GM18868 (cell line): ENCODE results near the gene SPATA12.

Source experiments
- ATAC-seq: cut with Tn5 transposase; IDR thresholded peaks from one replicate; pipeline ENCODE4 v1.9.1; 2021; ENCODE audit warnings: mild to moderate bottlenecking, moderate library complexity; ENCODE audit not compliant: unreplicated experiment

The SPATA12 gene

DNA sequence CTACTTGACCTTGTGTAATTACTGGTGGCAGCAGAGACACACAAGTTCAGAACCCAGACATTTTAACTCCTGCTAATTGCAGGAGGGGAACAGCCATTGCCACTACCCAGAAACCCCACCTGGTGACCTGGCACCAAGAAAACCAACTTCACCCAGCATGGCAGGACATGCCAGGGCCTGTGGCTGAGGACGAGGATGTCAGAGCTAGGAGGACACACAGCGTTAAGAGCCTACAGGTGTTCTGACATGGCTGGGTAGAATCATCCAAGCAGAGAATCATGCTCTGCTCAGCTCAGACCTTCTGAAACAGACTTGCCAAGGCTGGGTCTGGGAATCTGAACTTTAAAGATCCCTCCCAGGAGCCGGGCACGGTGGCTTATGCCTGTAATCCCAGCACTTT is 11.7 kb upstream of the SPATA12 start:
- ATAC-seq = no peak

DNA sequence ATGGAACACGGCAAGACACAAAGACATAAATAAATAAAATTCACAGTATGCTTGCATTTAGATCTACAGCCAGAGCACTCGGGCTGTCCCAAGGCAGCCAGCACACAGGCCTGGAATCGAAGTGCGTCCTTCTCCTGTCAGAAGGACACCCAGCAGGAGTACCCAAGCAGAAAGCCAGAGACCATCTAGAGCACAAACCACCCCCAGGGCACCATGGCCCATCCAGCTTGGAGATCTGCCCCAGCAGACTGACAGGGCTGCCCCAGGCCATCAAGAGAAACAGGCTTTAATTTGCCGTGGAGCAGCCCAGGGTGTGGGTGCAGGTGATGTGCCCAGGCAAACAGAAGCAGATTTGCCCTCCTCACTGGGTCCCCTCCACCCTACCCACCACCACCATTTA is 7.8 kb upstream of the SPATA12 start:
- ATAC-seq = no peak

DNA sequence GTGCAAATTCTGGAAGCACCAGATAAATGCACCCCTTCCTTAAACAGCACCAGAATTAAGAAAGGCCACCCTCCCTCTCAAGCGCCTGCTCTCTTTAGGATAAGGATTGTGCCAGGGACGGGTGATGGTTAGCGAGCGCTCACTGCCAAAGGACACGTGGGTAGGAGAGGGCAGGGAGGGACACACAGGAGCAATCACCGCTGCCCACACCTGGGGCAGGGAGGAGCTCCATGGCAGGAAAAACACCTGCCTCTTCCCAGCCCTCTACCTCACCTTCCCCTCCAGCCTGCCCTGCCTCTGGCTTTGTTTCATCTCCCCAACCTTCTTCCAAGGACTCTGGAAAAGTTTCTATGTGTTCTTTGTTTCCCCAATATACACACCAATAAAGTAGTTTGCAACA is 7.3 kb upstream of the SPATA12 start:
- ATAC-seq = no peak

DNA sequence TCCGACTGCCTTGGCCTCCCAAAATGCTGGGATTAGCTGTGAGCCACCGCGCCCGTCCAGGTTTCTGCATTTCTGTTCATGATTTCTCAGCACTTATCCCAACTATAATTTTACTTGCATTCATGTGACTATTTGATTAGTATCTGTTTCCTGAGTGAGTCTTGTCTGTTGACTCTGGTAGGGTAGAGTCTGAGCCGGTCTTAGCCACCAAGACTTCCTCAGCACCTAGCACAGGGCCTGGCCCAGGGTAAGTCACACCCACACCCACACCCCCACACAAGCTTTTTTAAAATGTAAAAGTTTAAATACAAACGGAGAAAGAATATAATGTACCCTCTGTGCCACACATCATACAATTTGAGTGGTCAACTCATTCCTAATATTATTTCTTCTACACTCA is 3.1 kb upstream of the SPATA12 start:
- no peak for ATAC-seq

DNA sequence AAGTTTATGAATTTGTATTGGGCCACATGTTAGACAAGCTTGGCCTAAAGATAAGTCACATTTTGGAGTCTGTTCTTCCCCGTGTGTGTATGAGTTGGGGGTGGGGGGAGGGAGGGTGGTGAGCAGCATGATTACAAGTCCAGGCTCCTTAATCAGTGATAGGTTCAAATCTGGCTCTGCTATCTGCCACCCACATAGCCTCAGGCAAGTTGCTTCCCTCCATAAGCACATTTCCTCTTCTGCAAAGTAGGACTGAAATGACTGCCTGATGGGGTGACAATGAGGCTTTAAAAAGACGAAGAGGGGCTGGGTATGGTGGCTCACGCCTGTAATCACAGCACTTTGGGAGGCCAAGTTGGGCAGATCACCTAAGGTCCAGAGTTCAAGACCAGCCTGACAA is 1.1 kb upstream of the SPATA12 start:
- ATAC-seq = no peak

DNA sequence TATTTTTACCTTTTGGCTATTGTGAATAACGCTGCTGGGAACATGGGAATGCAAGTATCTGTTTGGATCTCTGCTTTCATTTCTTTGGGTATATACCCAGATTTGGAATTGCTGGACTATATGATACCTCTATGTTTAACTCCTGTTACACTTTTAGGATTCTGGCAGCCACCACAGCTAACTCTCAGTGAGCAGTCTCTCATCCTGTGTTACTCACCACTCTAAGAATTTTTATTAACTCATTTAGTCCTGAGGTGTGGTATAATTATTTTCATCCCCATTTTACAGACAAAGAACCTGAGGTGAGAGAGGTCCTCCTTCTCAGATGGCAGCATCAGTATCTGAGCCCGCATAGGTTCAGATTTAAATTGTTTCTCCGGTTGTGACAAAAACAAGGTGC is 1.1 kb downstream of the SPATA12 start:
- no peak for ATAC-seq

DNA sequence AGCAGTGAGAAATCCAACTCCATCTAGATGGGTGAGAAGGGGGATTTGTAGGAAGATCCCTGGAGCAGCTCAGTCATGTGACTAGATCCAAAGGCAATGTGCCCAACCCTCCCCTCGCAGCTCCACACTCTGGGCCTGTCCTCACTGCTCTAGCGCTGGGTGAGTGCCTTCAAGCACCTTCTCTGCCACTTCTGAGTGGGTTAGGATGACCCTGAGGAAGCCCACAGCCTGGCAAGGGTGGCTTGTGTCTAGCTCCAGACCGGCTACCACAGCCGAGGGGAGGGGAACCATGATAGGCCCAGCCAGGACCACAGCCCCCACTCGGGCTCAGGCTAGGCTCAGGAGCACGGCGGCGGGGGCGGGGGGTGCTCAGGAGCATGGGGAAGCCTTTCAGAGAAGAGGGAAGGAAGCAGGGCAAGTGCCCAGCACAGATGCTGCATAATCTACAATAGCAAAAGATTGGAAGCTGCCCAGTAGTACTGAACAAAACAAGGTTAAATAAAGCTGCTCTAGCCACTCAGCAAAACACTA is 1.7 kb downstream of the SPATA12 start:
- ATAC-seq = no peak

DNA sequence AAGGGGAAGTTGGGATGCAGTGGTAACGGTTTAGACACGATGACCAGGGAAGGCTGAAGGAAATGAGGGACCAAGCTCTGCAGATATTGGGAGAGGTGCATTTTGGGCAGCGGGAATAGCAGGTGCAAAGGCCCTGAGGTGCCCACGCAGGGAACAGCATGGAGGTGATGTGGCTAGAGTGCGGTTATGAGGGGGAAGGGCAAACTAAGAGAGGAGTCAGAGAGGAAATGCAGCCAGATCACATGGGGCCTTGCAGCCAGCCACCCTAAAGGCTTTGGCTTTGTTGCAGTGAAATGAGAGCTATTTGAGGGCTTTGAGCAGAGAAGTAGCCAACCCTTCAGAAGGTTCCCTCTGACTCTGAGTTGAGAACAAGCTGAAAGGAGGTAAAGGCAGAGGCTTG is 2.6 kb downstream of the SPATA12 start:
- no peak for ATAC-seq

DNA sequence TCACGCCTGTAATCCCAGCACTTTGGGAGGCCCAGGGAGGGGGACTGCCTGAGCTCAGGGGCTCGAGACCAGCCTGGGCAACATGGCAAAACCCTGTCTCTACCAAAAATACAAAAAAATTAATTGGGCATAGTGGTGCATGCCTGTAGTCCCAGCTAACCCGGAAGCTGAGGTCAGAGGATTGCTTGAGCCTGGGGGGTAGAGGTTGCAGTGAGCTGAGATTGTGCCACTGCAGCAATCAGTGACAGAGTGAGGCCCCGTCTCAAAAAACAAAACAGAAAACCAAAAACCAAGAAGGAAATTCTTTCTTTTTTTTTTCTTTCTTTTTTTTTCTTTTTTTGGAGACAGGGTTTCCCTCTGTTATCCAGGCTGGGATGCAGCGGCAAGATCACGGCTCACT is 3.5 kb downstream of the SPATA12 start:
- no peak for ATAC-seq

DNA sequence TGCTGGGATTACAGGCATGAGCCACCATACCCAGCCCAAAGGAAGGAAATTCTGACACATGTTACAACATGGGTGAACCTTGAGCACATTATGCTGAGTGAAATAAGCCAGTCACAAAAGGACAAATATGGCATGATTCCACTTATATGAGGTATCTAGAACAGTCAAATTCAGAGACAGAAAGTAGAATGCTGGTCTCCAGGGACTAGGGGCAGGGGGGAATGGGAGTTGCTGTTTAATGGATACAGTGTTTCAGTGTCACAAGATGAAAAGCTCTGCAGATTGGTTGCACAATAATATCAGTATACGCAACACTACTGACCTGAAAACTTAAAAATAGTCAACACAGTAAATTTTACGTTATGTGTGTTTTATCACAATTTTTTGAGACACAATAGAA is 4.1 kb downstream of the SPATA12 start:
- ATAC-seq = no peak

DNA sequence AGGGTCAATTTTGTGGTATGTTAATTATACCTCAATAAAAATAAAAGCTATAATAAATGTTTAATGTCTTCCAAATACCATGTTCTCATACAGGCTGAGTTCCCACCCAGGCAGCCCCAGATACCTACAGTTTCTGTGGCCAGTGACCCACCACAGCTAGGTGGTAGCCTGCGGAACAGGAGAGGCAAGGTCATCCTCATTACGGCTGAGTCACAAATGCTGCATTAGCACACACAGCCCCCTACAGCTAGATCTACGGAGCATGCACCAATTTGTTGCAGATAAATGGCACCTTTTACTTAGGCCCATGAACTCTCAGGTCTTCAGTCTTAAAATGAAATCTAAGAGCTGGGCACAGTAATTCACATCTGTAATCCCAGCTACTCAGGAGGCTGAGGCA is 5.1 kb downstream of the SPATA12 start:
- ATAC-seq = no peak

DNA sequence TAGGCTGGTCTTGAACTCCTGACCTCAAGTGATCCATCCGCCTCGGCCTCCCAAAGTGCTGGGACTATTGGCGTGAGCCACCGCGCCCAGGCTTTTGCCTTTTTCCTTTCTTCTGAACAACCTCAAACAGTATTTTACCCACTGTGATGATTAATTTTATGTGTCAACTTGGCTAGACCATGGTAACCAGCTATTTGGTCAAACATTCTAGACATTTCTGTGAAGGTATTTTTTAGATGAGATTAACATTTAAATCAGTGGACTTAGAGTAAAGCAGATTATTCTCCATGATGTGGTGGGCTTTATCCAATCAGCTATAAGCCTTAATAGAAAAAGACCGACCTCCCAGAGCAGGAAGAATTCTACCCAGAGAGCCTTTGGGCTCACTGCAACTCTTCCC is 6.0 kb downstream of the SPATA12 start:
- ATAC-seq = no peak

DNA sequence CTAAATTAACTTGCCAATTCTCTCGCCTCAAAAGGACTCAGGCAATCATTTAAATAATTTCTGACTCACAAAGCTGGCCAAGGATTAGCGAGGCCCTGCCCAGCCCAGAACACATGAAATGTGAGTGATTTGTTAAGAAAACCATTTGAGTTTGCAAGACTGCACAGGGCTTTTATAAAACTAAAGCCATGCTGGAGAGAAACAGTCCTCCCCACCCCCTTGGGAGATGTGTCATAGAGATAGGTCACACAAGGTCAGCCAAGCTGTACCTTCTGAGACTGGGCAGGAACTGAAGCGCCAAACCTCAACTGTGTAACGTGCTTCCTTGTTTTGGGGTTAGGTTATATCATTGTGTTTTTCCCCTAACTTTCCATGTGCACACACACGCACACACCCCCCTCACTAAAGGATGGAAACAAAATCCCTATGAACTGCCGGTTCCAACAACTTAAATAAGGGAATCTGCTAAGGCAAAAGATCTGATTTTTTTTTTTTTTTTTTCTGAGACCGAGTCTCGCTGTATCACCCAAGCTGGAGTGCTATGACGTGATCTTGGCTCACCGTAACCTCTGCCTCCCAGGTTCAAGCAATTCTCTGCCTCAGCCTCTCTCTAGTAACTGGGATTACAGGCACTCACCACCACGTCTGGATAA is 8.1 kb downstream of the SPATA12 start:
- peak; percentile 96 for ATAC-seq

DNA sequence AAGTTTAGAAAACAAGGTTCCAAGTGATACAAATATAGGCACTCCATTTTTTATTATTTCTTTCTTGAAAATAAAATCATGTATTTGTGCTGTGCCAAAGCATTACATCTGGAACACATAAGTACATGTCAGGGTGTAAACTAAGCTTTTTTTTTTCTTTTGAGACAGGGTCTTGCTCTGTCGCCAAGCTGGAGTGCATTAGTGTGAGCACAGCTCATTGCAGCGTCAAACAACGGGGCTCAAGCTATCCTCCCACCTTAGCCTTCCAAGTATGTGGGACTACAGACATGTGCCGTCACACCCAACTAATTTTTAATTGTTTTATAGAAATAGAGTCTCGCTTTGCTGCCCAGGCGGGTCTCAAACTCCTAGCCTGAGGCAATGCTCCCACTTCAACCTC is 9.0 kb downstream of the SPATA12 start:
- ATAC-seq = no peak

DNA sequence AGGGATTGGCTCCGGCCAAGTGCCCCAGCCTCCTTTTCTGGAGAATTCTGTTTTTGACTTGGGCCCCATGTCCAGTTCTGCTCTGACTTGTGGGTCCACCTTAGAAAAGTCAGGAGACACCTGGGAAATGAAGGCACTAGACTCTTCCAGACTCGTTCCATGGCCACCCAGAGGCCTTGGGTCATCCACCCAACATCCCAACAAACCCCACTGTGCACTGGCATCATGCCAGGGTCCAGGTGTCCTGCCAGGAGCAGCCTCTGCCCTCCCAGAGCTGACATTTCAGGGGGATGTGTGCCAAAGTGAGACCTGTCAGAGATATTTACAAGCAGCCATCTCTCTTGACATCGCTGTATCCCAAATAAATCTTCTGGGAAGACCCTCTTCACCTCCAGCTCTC is 13.2 kb downstream of the SPATA12 start:
- no peak for ATAC-seq

DNA sequence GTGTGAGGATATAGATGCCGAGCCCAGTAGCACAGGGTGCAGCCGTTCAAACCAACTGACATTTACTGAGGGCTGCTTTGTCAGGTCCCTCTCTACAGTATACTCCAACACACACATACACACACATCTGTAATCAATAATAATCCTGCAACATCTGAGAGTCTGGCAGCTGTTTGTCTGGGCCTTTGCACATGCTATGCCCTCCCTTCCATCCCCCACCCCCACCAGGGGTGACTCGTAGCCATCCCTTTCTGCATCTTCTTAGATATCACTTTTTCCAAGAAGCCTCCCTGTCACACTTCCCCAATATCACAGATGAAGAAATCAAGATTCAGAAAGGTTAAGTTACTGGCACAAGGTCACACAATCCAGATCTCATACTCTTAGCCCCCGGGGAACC is 13.7 kb downstream of the SPATA12 start:
- ATAC-seq = no peak

DNA sequence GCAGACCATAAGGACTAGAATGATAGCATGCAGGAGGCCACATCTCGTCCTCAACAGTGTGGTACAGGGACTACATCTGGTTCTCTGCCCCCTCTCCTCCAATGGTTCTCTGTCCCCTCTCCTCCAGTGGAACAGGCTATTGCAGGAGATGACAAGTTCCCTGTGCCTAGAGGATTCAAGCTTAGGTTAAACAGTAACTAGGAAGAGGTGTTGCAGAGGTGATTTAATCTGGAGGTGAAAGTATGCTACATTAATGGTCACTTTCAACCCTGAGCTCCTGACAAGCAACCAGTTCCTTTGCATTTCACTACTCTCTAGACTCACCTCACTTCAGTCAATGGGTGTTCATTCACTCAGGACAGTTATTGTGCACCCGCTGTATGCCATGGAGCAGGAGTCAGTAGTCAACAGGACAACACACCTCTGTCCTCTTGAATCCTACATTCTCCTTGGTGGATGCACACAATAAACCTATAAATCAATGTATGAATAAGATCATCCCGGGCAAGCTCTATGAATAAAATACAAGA is 16.0 kb downstream of the SPATA12 start:
- ATAC-seq = no peak

DNA sequence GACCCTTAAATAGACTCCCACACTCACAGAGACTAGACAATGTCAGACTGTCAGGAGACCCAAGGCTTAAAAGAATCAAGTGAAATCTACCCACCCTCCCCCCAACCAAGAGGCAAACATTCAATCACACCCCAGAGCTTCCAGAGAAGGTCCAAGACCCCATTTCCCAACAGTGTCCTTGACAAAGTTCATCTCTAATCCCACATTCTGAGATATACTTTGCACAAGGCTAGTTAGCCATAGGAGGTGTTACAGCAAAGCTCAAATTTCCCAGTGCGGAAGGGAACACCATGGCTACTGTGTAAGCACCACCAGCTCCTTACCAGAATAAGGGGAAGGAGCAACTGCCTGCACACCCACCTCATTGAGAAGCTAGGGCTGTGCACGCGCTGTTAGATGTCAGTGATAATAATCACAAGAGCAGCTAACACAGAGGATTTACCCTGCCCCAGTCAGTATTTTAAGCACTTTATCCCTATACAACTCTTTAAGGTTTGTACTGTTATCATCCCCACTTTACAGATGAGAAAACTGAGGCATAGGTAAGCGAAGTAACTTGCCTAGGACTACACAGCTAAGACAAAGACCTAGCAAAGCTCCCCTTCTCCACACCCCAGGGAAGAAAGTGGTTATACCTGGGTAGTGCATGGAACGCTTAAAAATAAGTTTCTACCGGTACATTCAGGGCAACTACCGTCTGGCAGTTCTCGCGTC is 17.3 kb downstream of the SPATA12 start:
- ATAC-seq = peak; percentile 17

DNA sequence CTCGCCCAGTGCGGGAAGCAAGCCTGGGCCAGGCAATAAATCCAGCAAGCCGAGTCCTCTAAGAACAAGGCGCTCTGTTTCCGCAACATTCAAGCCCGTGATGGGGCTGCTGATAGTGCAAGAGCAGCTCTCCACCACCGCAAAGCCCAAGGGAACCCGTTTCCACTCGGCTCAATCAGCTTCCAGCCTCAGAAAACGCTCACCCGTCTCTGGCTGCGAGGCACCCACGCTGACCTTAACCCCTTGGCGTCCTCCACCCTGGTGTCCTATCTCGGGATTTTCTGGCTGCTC is 17.8 kb downstream of the SPATA12 start:
- ATAC-seq = peak; percentile 40

DNA sequence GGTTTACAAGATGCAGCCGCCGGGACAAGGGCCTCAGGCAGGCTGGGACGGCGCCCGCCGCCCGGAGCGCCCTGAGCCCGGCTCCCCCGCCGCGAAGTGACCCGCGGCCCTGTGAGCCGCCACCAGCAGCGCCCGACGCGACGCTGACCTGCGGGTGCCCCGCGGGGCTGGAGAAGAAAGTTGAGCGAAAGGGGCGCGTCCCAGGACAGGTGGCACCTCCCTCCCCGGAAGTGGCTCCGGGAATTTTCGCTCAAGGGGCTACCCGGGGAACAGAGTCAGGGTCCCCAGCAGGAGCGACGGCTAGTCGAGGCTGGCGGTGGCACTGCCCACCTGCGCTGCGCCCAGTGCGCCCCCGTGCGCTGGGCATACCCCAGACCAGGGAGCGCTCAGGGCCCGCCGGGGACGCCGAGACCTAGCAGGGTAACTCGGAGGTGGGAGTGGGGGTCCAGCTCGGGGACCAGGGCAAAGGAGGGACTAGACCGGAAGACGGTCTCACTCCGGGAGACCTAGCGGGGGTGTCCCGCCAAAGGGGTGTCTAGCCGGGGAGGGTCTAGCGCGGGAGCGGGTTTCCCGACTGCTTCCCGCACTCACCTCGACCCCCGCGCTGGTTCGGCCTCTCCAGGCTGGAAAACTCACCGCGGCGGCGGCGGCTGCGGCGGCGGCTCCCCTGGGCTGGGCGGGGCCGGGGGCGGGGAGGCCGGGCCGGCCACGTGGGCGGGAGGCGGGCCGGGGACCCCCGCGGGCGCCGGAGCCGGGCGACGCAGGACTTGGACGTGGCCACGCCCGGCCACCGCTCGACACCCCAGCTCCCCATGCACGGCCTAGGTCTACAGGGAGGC is 18.4 kb downstream of the SPATA12 start:
- peak; percentile 49 for ATAC-seq

DNA sequence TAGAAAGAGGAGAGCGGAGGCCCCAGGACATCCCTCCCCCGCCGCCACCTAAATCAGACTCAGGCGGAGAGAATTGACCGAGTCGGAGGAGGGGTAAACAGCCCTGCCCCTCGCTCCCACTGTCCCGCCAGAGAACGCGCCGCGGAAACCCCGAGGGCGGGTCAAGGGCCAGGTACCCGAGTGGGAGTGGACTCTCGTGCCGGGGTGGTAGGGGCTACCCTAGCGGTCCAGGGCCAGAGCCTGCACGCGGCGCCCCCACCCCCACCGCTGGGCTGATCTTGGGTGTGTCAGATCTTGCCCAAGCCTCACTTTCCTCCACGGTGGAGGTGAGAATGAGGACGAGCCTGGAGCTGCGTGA is 19.0 kb downstream of the SPATA12 start:
- ATAC-seq = no peak

DNA sequence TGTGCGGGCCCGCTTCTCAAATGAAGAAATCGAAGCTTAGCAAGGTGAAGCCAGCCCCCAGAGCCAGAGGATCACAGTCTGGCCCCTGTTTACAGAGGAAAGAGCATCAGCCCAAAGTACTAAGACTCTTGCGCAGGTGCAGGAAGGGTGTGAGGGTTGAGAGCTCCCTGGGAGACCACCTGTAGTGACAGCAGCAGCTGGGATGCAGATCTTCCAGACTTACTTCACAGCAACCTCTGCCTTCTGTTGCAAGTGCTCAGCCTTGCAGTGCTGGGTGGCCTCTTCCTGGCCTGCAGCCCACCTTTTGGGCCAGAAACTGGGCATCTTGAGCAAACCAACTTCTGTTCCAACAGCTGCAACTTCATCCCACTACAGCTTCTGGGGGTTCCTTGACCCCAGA is 19.7 kb downstream of the SPATA12 start:
- ATAC-seq = no peak
